Colon (tissue), 2 donors: ENCODE measurements around the gene TPM1.
"Not testable (repeated sequence)": the region's sequence is repeated elsewhere in the genome, so short reads cannot be mapped to it uniquely, and the experiment has no call there.

Source experiments
- FAIRE-seq: peaks from 2 replicates; lab custom pipeline; 2012; peaks lifted over from hg19 to GRCh38; lab: Jason Lieb, UNC
- donor health status: control.
- donor health status: control.

Gene TPM1

GRCh38 chr15:63041974-63042876, at the start of gene TPM1:
Gene TPM1, plus strand, starts transcription at chr15:63042747. Its CDS starts 83 bp downstream, at chr15:63042830.
- no peak for FAIRE-seq

GRCh38 chr15:62993066-62993465, 49.5 kb upstream of the TPM1 start:
- FAIRE-seq = no peak

- not testable (repeated sequence) for FAIRE-seq
Measured at GRCh38 chr15:62993632-62994031, 48.9 kb upstream of the TPM1 start.

- no peak for FAIRE-seq
Measured at GRCh38 chr15:62994439-62994838, 48.1 kb upstream of the TPM1 start.

GRCh38 chr15:62994975-62995681, 47.4 kb upstream of the TPM1 start:
- FAIRE-seq = no peak

- FAIRE-seq = no peak
Measured at GRCh38 chr15:62997441-62997840, 45.1 kb upstream of the TPM1 start.

- FAIRE-seq = no peak
Measured at GRCh38 chr15:62998262-62998890, 44.2 kb upstream of the TPM1 start.

- FAIRE-seq = no peak
Measured at GRCh38 chr15:62999178-62999577, 43.4 kb upstream of the TPM1 start.

GRCh38 chr15:62999923-63000561, 42.5 kb upstream of the TPM1 start:
- FAIRE-seq = no peak

GRCh38 chr15:63000706-63001105, 41.8 kb upstream of the TPM1 start:
- FAIRE-seq = no peak

GRCh38 chr15:63004211-63004610, 38.3 kb upstream of the TPM1 start:
- no peak for FAIRE-seq

- no peak for FAIRE-seq
Measured at GRCh38 chr15:63006032-63006878, 36.3 kb upstream of the TPM1 start.

- no peak for FAIRE-seq
Measured at GRCh38 chr15:63008333-63009049, 34.1 kb upstream of the TPM1 start.

GRCh38 chr15:63010386-63010785, 32.2 kb upstream of the TPM1 start:
- no peak for FAIRE-seq

- no peak for FAIRE-seq
Measured at GRCh38 chr15:63010920-63011693, 31.4 kb upstream of the TPM1 start.

GRCh38 chr15:63012444-63012843, 30.1 kb upstream of the TPM1 start:
- FAIRE-seq = no peak

- no peak for FAIRE-seq
Measured at GRCh38 chr15:63013052-63013808, 29.3 kb upstream of the TPM1 start.

GRCh38 chr15:63014578-63014977, 28.0 kb upstream of the TPM1 start:
- FAIRE-seq = no peak

GRCh38 chr15:63015618-63016017, 26.9 kb upstream of the TPM1 start:
- FAIRE-seq = no peak
